Tibial nerve (tissue), 4 donors: ENCODE measurements around the gene B4GALT6. TPM values are rescaled to one million over a fixed set of nuclear protein-coding genes. Genes with fewer than 3 reads are reported as not detected.

Experiments
- DNase-seq, 2 donors: peaks; one replicate each; pipeline ENCODE4 v3.0.0-alpha.2; 2019; ENCODE audit warnings: low spot score in 2 of 2
- H3K27ac ChIP-seq, 4 donors: fragments of 200-600 bp; sonication (generic) in 3 of 4; one replicate each; pipeline ENCODE4 v1.5.1; 2017 to 2019; ENCODE audit warnings: mild to moderate bottlenecking in 1 of 4
- H3K27me3 ChIP-seq, 2 donors: fragments of 200-600 bp; sonication (generic) in 1 of 2; one replicate each; pipeline versions ENCODE4 v1.5.1 to v1.6.0; 2017 to 2019
- H3K36me3 ChIP-seq, 3 donors: fragments of 200-600 bp; sonication (generic); one replicate each; pipeline ENCODE4 v1.5.1; 2018 to 2019
- H3K4me1 ChIP-seq, 4 donors: fragments of 200-600 bp; sonication (generic) in 3 of 4; one replicate each; pipeline ENCODE4 v1.5.1; 2017 to 2019
- H3K4me3 ChIP-seq, 4 donors: fragments of 200-600 bp; sonication (generic) in 3 of 4; one replicate each; pipeline ENCODE4 v1.5.1; 2017 to 2019; ENCODE audit warnings: mild to moderate bottlenecking in 1 of 4, moderate library complexity in 1 of 4
- H3K9me3 ChIP-seq, 4 donors: fragments of 200-600 bp; sonication (generic) in 3 of 4; one replicate each; pipeline ENCODE4 v1.5.1; 2017 to 2019
- CTCF ChIP-seq, 5 experiments: fragments of 200-600 bp in 3 of 5; fragments of 450-650 bp in 2 of 5; sonication (generic) in 3 of 5; IDR thresholded peaks; one replicate each; pipeline ENCODE4 v1.5.1; 2016 to 2019; ENCODE audit warnings: antibody characterized with exemption in 5 of 5, mild to moderate bottlenecking in 3 of 5, moderate library complexity in 2 of 5
- EP300 ChIP-seq, 2 donors: sonication (generic); formaldehyde crosslinking; IDR thresholded peaks; one replicate each; pipeline ENCODE4 v1.6.1; 2017; ENCODE audit warnings: antibody characterized with exemption in 2 of 2, mild to moderate bottlenecking in 1 of 2
- POLR2A ChIP-seq, 2 donors: fragments of 450-650 bp; IDR thresholded peaks; one replicate each; pipeline ENCODE4 v1.6.1; 2017; ENCODE audit warnings: antibody characterized with exemption in 2 of 2, mild to moderate bottlenecking in 2 of 2, moderate library complexity in 2 of 2
- whole genome bisulfite sequencing, 2 donors: methylation state at CpG; one replicate each; pipeline ENCODE4 v1.1.5; 2018; 5-methylcytosine and 5-hydroxymethylcytosine counted together
- total RNA-seq, 4 donors: library from RNA; depleted of rRNA; stranded (reverse); fragments of >200 nt; gene quantifications; one replicate each; pipeline ENCODE4 v1.1.0, GENCODE V29; 2016

The B4GALT6 gene
- total RNA-seq, 4 donors from 2014 or later = 0.98 to 2.1 (median 1.5) TPM

DNA sequence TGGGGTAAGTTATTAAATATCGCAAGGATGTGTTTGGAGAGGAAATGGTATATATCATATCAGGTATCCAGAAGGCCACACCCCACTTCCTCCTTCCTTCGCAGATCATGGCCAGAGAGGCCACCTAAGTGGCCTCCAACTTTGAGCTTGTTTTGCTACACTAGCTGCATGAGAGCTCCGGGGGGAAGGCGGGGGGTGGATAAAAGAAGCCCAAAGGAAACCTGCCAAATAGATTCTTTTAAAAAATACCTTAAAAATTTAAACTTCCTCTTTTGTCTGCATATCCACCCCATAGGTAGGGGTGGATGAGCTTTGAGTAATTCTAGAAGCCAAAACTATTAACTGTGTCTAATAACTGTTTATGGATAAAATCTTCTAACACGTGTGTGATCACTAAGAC lies 98.4 kb downstream of the B4GALT6 start:
- no peak for DNase-seq
- WGBS, 2 donors = 89 to 96% methylated on average over 5 of the region's 5 CpGs
- Histone ChIP-seq H3K9me3 (no peaks in the 10 kb centered on the region), H3K36me3 (no peaks in the 10 kb centered on the region), H3K27me3 (no peaks in the 10 kb centered on the region), H3K4me3 (no peak overlapping the region), H3K4me1 (no peaks in the 10 kb centered on the region), H3K27ac (no peak overlapping the region)
- no peak for TF ChIP-seq EP300 (IDR thresholded peaks at IDR 0.05)
- no peak for TF ChIP-seq CTCF (IDR thresholded peaks at IDR 0.05)

DNA sequence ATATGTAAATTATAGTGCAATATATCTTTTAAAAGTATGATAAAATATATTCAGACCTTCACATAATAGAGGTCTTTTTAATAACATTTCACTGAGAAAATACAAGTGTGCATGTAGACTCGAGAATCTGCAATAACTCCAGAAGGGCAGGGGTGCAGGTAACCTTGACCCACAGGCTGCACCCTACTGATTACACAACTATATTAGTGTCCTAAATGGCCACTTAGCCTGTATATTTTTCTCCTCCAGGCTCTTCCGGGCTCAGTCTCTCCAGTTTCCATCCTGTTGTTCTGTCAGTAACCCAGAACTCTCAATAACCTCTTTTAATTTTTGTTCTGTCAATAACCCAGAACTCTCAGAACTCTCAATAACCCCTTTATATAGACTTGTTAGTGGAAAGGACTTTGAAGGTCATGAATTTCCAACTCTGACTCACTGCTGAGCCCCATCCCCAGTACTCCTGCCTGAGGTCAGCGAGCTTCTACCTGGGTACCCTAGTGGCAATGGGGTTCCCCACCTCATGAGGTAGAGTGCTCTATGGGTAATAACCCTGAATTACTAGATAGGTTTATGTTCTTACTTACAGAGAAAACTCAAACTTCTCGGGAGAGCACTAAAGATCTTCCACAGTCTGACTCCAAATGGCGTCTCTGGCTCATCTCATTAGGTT lies 101.1 kb downstream of the B4GALT6 start:
- Histone ChIP-seq H3K27me3 (no peaks in the 10 kb centered on the region), H3K36me3 (no peaks in the 10 kb centered on the region), H3K4me3 (no peak overlapping the region), H3K4me1 (no peaks in the 10 kb centered on the region), H3K9me3 (no peaks in the 10 kb centered on the region), H3K27ac (no peak overlapping the region)
- TF ChIP-seq EP300 (IDR thresholded peaks at IDR 0.05) (no peak), CTCF (IDR thresholded peaks at IDR 0.05) (no peak), POLR2A (IDR thresholded peaks at IDR 0.05) (no peak)
- 78 to 79% methylated on average over 5 of the region's 5 CpGs for WGBS, 2 donors
- DNase-seq = no peak

DNA sequence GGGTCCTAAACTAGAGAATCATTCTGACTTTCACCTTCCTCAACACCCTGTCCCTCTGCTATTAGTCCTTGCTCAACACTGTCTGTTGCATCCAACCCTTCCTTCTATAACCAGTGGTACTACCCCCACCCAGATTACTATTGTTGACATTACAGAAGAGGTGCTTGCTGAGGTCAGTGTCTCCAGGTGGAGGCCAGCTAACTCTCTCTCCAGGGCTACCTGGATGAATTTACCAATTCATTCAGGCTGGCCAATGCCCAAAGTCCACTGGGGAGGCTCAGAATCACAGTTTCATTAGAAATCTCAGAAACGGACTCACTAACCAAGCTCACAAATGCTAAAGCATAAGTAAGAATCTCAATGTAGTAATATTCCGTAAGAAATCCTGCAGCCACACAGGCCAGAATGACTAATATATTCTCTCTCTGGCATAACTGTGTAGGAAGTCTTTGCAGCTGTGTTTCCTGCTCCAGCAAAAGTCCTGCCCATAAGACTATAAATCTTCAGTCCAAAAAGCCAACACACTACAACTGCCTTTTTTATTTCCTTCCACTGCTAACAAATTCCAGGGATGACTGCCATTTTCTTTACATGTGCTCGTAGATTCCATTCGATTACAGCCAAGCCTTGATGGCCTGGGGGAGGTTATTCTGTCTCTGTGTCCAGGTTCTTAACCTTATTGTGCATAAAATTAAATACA lies 102.7 kb downstream of the B4GALT6 start:
- Histone ChIP-seq H3K9me3 (no peaks in the 10 kb centered on the region), H3K27ac (no peak overlapping the region), H3K36me3 (no peaks in the 10 kb centered on the region), H3K4me1 (no peaks in the 10 kb centered on the region), H3K4me3 (no peak overlapping the region), H3K27me3 (no peaks in the 10 kb centered on the region)
- 15 to 16% methylated on average over 4 of the region's 4 CpGs for WGBS, 2 donors
- TF ChIP-seq POLR2A (IDR thresholded peaks at IDR 0.05) (no peak), CTCF (IDR thresholded peaks at IDR 0.05) (no peak), EP300 (IDR thresholded peaks at IDR 0.05) (no peak)
- DNase-seq = no peak

- no peak for DNase-seq
- Histone ChIP-seq H3K36me3 (no peaks in the 10 kb centered on the region), H3K4me3 (no peak overlapping the region), H3K27ac (no peak overlapping the region), H3K27me3 (no peaks in the 10 kb centered on the region), H3K4me1 (no peaks in the 10 kb centered on the region), H3K9me3 (no peaks in the 10 kb centered on the region)
- TF ChIP-seq CTCF (IDR thresholded peaks at IDR 0.05) (no peak), EP300 (IDR thresholded peaks at IDR 0.05) (no peak), POLR2A (IDR thresholded peaks at IDR 0.05) (no peak)
- 94 to 99% methylated on average over 2 of the region's 2 CpGs for WGBS, 2 donors
Measured at GRCh38 chr18:31579375-31579774, 105.0 kb downstream of the B4GALT6 start.

DNA sequence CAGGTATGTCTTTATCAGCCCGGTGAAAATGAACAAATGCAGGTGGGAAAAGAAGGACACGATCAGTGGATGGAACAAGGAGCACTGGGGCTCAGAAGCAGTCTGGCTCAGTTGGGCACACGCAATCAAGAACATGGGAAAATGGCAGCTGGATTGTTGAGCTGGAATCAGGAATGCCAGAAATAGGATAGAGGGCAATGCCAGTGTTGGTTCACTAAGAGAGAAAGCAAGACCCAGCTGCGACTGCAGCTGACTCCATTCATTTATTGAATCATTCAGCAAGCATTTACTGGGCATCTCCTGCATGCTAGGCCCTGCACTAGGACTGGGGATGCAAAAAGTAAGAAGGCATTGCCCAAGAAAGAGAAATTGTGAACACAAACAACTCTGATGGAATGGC lies 106.3 kb downstream of the B4GALT6 start:
- no peaks in the 10 kb centered on the region for H3K36me3 ChIP-seq

More for the DNA sequence above, 106.3 kb downstream of the B4GALT6 start:
- H3K27ac ChIP-seq = no peak overlapping the region
- 95 to 97% methylated on average over 4 of the region's 4 CpGs for WGBS, 2 donors
- no peak for DNase-seq
- TF ChIP-seq EP300 (IDR thresholded peaks at IDR 0.05) (no peak), POLR2A (IDR thresholded peaks at IDR 0.05) (no peak), CTCF (IDR thresholded peaks at IDR 0.05) (no peak)
- no peaks in the 10 kb centered on the region for H3K4me1 ChIP-seq
- H3K27me3 ChIP-seq = no peaks in the 10 kb centered on the region
- H3K4me3 ChIP-seq = no peak overlapping the region
- no peaks in the 10 kb centered on the region for H3K9me3 ChIP-seq
